NB4 (cell line): ENCODE results near the gene ENTR1.

Experiments used
- DNase-seq: peaks from one replicate; pipeline ENCODE4 v3.0.0; 2010; ENCODE audit warnings: low read depth
- H3K4me3 ChIP-seq: one replicate; pipeline ENCODE4 v1.5.1; 2011; ENCODE audit warnings: mild to moderate bottlenecking, low read depth, low read length, moderate library complexity
- MYC ChIP-seq: IDR thresholded peaks from 2 replicates; pipeline ENCODE4 v1.6.1; 2011; ENCODE audit warnings: low read depth, low read length
- POLR2A ChIP-seq: IDR thresholded peaks from 2 replicates; pipeline ENCODE4 v1.6.1; 2011; ENCODE audit warnings: mild to moderate bottlenecking; ENCODE audit not compliant: insufficient read length; ENCODE audit errors: extremely low read depth
- TF ChIP-seq, protein P1 (sequence below): IDR thresholded peaks from one replicate; pipeline ENCODE4 v1.5.1; 2012; ENCODE audit warnings: low read depth, low read length
- TF ChIP-seq, protein P2 (sequence below): IDR thresholded peaks from 2 replicates; pipeline ENCODE4 v1.6.1; 2011; ENCODE audit warnings: low read depth, low read length

The ENTR1 gene

DNA sequence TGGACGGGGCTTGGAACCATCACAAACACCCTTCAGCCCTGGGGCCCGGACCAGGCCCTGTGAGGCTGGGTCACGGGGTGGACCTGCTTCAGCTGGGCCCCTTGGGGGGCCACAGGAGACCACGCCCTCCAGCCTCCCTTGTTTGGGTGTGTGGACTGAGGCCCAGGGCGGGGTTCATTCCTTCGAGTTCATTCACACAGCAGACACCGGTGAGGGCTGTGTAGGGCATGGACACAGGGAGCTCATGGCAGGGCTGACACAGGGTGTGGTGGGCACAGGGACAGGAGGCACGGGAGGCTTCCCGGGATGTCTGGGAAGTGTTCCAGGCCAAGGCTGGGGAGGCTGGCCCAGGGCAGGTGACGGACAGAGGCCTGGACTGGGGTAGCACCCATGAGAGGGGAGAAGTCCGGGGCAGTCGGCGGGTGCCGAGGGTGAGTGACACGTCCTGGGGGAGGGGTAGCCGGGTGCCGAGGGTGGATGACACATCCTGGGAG lies 55.8 kb downstream of the ENTR1 start:
- no peak for DNase-seq
- TF ChIP-seq, protein P1, sequence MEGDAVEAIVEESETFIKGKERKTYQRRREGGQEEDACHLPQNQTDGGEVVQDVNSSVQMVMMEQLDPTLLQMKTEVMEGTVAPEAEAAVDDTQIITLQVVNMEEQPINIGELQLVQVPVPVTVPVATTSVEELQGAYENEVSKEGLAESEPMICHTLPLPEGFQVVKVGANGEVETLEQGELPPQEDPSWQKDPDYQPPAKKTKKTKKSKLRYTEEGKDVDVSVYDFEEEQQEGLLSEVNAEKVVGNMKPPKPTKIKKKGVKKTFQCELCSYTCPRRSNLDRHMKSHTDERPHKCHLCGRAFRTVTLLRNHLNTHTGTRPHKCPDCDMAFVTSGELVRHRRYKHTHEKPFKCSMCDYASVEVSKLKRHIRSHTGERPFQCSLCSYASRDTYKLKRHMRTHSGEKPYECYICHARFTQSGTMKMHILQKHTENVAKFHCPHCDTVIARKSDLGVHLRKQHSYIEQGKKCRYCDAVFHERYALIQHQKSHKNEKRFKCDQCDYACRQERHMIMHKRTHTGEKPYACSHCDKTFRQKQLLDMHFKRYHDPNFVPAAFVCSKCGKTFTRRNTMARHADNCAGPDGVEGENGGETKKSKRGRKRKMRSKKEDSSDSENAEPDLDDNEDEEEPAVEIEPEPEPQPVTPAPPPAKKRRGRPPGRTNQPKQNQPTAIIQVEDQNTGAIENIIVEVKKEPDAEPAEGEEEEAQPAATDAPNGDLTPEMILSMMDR = no peak
- no peak for TF ChIP-seq POLR2A
- TF ChIP-seq, protein P2, sequence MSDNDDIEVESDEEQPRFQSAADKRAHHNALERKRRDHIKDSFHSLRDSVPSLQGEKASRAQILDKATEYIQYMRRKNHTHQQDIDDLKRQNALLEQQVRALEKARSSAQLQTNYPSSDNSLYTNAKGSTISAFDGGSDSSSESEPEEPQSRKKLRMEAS = no peak
- H3K4me3 ChIP-seq = no peak overlapping the region

DNA sequence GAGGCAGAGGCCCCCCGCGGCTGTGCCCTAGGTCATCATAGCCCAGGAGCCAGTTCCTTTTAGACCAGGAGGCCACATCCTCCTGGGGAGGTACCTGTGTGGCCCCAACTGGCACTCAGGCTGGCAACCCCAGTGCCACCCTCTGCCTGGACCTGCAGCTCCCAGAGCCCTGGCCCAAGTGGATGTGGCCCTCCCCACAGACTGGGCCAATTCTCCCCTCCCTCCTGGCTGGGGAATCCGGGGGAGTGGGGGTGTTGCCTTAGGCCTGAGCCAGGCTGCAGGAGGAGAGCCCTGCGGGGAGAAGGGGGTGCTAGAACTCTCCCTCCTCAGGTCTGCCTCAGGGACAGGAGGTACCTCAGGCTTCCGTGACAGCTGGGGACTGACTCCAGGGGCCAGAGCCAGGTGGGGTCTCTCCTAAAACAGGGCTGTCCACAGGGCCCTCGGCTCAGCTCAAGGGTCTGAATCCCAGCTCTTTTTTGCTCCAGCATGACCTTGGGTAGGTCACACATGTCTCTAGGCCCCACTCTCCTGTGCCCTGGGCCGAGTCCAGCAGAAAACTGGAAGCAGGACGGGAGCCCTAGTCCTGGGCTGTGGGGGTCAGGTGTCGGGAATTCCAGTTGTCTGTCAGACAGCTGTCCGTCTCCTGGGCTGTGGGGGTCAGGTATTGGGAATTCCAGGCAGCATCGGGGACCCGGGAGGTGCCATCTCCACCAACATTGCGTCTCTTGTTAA lies 56.5 kb downstream of the ENTR1 start:
- DNase-seq = no peak
- TF ChIP-seq, protein P1 = no peak
- TF ChIP-seq, protein P2 = no peak
- TF ChIP-seq POLR2A (no peak), MYC (no peak)
- no peak overlapping the region for H3K4me3 ChIP-seq

DNA sequence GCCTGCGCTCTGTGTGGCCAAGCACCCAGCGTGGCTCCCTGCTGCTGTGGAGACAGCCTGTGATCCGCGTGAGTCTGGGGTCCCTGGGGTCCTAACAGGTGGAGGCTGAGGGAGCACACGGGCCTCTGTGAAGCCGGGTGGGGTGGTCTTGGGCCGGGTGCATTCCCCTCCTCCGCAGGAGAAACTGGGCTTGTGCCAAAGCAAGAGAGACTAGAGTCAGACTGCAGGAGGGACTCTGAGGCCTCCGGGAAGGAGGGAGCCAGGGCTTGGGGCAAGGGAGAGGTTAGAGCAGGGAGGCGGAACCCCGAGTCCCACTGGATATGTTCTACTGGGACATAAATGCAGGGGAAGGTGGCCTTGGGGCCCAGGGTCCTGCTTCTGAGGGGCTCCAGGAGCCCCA lies 57.3 kb downstream of the ENTR1 start:
- DNase-seq = no peak
- no peak overlapping the region for H3K4me3 ChIP-seq
- TF ChIP-seq, protein P2 = no peak
- TF ChIP-seq, protein P1 = no peak
- TF ChIP-seq POLR2A (no peak), MYC (no peak)

DNA sequence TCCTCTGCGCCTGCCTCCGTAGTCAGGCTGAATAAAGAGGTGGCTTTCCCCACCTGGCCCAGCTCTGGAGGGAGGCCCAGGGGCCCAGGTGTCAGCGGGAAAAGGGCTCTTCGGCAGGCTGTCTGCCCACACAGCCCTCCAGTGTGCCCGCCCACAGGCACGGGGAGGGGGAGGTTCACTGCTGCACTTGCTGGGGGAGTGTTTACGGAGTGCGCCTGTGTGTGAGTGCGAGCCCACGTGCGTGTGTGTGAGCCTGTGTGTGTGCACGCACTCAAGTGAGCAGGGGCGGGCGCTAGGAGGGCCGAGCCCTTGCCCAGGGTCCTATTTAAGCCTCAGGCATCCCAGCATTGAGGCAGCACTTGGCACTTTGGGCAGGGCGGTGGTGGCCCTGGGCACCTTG lies 57.7 kb downstream of the ENTR1 start:
- H3K4me3 ChIP-seq = no peak overlapping the region
- DNase-seq = no peak

More for the DNA sequence above, 57.7 kb downstream of the ENTR1 start:
- TF ChIP-seq, protein P2 = no peak
- TF ChIP-seq MYC (no peak), POLR2A (no peak)
- TF ChIP-seq, protein P1 = no peak
